ENCODE data around the gene HSD17B12.

GRCh38 chr11:43899094-43899493 is 218.6 kb downstream of the HSD17B12 start:
- no peak for TF ChIP-seq CTCF (IDR thresholded peaks at IDR 0.05)
- TF ChIP-seq POLR2AphosphoS5 (IDR thresholded peaks at IDR 0.05), result no peak
